Choroid plexus epithelial cell (primary cell): Measurements from ENCODE around the gene EHHADH.
"Not testable (repeated sequence)": the region's sequence is repeated elsewhere in the genome, so short reads cannot be mapped to it uniquely, and the experiment has no call there.

Experiments used
- DNase-seq: peaks from one replicate; pipeline ENCODE4 v3.0.0-alpha.2; 2010; ENCODE audit warnings: low read depth
- H3K4me3 ChIP-seq: 2 replicates; pipeline ENCODE4 v1.5.1; 2011; ENCODE audit warnings: low read depth, mild to moderate bottlenecking, control low read depth, low read length, moderate library complexity
- CTCF ChIP-seq: conservative IDR thresholded peaks from 2 replicates; pipeline ENCODE4 v1.5.1; 2011; ENCODE audit warnings: low read depth, mild to moderate bottlenecking, control low read depth, inconsistent platforms, low read length, moderate library complexity

Gene EHHADH

GRCh38 chr3:185253645-185254410, at the start of gene EHHADH:
Gene EHHADH, minus strand, starts transcription at chr3:185254049. Its CDS starts 27 bp downstream, at chr3:185254022.
- TF ChIP-seq CTCF = no peak
- H3K4me3 ChIP-seq = peak within 1 kb of the TSS; percentile 84
- peak; percentile 63 for DNase-seq

GRCh38 chr3:185299918-185300426, 46.1 kb upstream of the EHHADH start:
- not testable (repeated sequence) for H3K4me3 ChIP-seq, DNase-seq

GRCh38 chr3:185297867-185298266, 44.0 kb upstream of the EHHADH start:
- no peak overlapping the region for H3K4me3 ChIP-seq
- TF ChIP-seq CTCF = no peak
- DNase-seq = no peak

GRCh38 chr3:185292238-185292637, 38.4 kb upstream of the EHHADH start:
- DNase-seq = no peak
- TF ChIP-seq CTCF = no peak
- H3K4me3 ChIP-seq = no peak overlapping the region

- TF ChIP-seq CTCF = no peak
- no peak for DNase-seq
- H3K4me3 ChIP-seq = no peak overlapping the region
These were observed 36.4 kb upstream of the EHHADH start for GRCh38 chr3:185290266-185290665.

- DNase-seq = no peak
- TF ChIP-seq CTCF = no peak
- H3K4me3 ChIP-seq = peak overlapping the region; percentile 68
These were observed 29.6 kb upstream of the EHHADH start for GRCh38 chr3:185283374-185283935.

GRCh38 chr3:185282696-185283373, 29.0 kb upstream of the EHHADH start:
- peak; percentile 95 for DNase-seq
- H3K4me3 ChIP-seq = peak overlapping the region; percentile 68
- TF ChIP-seq CTCF = no peak
